A172 (cell line): ENCODE results near the gene EPS8L1. TPM values are rescaled to one million over a fixed set of nuclear protein-coding genes. Genes with fewer than 3 reads are reported as not detected.

Experiments
- DNase-seq: peaks from one replicate; pipeline ENCODE4 v3.0.0-alpha.2; 2015; ENCODE audit warnings: low spot score
- total RNA-seq: library from RNA; depleted of rRNA; stranded (reverse); fragments of >200 nt; shearing (Covaris generic); gene quantifications from 2 replicates; pipeline ENCODE4 v1.2.3, GENCODE V29; 2014

The EPS8L1 gene
- total RNA-seq, 1 experiment from 2014 or later, result 4.0 TPM

DNA sequence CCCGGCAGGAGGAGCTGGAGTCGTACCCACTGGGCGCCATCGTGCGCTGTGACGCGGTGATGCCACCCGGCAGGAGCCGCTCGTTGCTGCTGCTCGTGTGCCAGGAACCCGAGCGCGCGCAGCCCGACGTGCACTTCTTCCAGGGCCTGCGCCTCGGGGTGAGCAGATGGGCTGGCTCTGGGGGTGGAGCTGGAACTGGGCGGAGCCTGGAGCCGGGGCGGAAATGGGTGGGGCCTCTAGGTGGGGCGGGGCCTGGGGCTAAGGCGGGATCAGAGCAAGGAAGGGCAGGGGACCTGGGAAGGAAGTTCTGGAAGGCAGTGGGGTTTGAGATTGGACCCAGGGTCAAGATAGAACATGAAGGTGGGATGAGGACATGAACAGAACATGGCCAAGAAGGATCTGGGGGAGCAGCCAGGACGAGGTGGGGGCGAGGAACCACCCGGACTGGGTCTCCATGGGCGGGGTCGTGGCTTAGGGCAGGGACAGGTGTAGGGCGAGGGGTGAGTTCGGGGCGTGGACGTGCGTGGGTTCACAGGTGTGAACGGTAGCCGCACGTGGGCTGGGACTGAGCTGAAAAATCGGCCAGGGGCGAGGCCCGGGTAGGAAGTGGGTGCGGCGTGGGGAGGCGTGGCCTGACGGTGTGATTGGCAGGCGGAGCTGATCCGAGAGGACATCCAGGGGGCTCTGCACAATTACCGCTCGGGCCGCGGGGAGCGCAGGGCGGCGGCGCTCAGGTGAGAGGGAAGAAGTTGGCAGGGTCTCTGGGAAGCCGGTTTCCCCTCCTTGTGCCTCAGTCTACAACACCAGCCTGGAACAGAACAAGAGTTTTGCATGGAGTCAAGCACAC is 4.7 kb downstream of the EPS8L1 start:
- no peak for DNase-seq

DNA sequence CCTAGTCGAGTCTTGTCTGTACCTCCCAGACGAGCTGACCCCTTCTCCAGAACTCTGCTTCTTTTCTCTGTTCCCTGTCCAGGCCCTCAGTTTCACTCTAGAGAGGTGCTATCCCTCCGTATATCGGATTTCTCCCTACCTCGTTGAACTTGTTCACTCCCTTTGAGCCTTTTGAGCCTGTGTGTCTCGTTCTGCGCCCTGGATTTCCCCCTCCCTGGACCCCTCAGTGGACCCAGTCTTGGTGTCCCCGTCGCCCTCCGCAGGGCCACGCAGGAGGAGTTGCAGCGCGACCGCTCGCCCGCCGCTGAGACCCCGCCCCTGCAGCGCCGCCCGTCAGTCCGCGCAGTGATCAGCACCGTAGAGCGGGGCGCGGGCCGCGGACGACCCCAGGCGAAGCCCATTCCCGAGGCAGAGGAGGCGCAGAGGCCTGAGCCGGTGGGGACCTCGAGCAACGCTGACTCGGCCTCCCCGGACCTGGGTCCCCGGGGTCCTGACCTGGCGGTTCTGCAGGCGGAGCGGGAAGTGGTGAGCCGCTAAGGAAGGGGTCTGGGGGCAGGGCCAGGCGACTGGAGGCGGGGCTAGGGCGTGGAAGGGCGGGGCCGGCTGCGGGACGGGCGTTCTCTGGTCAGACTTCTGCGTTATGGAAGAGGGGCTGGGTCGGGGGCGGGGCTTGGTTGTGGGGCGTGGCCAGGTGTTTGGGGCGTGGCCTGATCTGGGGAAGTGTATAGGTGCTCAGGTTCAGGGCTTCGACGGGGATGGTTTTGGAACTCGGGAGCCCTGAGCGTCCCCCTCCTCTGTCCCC is 5.5 kb downstream of the EPS8L1 start:
- peak; percentile 63 for DNase-seq

DNA sequence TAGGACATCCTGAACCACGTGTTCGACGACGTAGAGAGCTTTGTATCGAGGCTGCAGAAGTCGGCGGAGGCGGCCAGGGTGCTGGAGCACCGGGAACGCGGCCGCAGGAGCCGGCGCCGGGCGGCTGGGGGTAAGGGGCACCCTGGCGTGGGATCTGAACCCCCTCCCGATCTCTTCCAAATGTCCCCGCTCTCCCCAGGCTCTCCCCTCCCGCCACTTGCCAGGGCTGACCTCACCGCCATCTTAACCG is 6.0 kb downstream of the EPS8L1 start:
- no peak for DNase-seq

DNA sequence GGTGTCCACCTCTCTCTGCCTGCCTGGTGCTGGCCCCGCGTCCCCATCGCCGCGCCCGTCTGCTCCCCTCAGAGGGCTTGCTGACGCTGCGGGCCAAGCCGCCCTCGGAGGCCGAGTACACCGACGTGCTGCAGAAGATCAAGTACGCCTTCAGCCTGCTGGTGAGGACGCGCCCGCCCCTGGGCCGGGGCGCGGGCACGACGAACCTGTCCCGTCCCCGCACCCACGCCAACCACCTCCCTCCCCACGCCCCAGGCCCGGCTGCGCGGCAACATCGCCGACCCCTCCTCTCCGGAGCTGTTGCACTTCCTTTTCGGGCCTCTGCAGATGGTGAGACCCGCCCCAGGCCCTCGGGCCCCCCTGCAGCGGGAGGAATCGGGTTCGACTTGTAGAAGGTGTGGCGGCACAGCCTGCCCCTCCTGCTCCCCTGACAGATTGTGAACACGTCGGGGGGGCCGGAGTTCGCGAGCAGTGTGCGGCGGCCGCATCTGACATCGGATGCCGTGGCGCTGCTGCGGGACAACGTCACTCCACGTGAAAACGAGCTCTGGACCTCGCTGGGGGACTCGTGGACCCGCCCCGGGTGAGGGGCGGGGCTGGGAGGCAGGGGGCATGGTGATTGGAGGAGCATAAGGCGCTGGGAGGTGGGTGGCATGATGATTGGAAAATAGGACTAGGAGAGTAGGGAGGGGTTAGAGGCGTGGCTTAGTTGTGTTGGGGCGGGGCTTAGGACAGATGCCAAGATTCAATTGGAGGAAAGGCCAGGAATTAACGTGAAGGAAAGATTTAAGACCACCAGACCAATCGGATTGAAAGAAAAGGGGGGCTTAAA is 6.6 kb downstream of the EPS8L1 start:
- DNase-seq, result no peak

DNA sequence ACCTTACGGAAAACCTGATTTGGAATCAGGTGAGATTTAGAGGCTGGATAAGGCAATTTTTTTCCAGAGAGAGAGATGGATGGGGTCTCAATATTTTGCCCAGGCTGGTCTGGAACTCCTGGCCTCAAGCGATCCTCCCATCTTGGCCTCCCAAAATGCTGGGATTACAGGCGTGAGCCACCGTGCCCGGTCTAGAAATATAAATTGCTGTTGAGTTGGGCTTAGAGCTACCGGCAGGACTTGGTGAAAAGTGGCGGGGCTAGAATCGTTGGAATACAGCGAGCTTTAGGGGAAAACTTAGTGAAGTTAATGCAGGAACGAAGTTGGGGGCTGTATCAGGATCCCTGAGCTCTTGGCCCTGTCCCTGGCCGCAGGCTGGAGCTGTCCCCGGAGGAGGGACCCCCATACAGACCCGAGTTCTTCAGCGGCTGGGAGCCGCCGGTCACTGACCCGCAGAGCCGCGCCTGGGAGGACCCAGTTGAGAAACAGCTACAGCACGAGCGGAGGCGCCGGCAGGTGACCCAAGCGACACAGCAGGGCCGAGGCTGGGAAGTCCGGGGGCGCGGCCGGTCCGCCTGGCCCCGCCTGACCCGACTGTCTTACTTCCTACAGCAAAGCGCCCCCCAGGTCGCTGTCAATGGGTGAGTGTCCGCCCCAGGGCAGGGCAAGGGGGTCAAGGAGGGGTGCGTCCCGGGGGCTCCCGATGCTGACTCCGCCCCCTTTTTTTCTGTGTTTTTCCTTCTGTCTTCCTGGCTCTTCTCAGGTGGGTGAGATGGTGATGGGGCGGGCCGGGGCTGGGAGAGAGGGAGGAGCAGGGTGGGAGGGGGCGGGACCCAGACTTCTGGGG is 7.6 kb downstream of the EPS8L1 start:
- no peak for DNase-seq

DNA sequence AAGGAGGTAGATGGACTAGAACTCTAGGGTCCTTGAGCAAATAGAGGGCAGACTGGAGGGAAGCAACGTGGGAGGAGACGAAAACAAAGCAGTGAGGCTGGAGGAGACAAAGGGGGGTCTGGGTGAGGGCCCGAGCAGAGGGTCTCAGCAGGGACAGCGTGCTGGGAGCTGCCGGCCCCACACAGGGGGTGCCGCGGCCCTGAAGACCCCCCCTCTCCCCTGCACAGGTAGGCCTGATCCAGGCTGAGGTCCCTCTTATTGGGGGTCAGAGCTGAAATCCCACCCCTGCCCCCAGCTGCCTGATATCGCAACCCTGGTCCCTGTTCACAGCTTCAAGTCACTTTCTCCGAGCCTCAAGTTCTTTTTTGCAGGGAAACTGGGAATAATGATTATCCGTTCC is 8.7 kb downstream of the EPS8L1 start:
- no peak for DNase-seq

DNA sequence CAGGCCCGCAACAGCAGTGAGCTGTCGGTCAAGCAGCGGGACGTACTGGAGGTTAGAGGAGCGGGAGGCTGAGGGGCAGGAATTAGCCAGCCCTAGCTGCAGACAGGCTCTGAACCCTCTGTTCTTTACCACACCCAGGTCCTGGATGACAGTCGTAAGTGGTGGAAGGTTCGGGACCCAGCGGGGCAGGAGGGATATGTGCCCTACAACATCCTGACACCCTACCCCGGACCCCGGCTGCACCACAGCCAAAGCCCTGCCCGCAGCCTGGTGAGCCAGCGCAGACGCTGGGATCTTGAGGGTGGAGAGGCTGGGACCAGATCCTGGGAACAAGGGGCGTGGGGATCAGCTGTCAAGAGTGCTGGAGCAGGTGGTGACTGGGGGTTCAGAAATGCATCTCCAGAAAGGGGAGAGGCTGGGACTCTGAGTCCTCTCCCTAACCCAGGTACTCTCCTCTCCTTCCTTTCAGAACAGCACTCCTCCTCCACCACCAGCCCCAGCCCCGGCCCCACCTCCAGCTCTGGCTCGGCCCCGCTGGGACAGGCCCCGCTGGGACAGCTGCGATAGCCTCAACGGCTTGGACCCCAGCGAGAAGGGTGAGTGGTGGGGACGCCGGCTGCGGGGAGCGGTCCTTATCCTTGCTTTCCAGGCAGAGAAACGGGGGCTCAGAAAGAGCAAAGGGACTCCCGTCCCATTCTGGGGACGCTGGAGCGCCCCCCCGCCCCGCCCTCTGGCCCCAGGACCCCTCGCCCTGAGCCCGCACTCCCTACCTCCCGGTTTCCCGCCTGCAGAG is 10.4 kb downstream of the EPS8L1 start:
- no peak for DNase-seq

DNA sequence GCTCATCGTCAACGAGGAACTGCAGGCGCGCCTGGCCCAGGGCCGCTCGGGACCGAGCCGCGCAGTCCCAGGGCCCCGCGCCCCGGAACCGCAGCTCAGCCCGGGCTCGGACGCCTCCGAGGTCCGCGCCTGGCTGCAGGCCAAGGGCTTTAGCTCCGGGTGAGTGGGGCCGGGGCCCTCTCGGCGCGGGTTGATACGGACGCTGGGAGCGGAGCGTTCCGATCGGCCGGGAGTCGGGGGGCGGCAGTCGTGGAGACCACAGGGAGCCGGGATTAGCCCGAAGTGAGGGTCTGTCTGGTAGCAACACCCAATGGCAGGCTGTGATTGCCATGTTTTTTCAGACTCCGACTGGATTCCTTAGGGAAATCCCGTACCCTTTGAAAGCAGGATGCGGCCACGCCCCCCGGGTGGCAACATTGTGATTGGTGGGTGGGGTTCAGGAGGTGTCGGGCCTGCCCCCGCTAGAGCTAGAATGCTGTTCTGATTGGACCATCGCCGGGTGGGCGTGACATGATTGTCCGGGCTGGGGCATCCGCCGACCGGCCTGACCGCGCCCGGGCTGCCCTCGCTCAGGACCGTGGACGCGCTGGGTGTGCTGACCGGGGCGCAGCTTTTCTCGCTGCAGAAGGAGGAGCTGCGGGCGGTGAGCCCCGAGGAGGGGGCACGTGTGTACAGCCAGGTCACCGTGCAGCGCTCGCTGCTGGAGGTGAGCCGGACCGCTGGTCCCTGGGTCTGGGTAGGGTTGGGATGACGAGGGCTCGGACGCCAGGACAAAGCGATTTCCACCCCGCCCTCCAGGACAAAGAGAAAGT is 11.3 kb downstream of the EPS8L1 start:
- DNase-seq, result peak; percentile 93

DNA sequence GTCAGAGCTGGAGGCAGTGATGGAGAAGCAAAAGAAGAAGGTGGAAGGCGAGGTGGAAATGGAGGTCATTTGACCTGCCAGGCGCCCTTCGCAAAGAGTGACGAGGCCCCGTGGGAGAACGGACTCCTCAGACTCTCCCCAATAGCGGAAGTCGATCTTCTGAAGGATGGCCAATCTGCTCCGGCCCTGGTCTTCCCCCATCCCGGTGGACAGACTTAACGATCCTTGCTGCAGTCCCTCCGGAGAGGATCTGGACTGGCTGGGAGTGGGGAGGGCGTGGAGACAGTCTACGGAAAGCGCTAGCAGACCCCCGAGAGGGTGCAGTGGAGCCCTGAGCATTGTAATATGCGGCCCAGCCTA is 11.9 kb downstream of the EPS8L1 start:
- DNase-seq, result no peak

DNA sequence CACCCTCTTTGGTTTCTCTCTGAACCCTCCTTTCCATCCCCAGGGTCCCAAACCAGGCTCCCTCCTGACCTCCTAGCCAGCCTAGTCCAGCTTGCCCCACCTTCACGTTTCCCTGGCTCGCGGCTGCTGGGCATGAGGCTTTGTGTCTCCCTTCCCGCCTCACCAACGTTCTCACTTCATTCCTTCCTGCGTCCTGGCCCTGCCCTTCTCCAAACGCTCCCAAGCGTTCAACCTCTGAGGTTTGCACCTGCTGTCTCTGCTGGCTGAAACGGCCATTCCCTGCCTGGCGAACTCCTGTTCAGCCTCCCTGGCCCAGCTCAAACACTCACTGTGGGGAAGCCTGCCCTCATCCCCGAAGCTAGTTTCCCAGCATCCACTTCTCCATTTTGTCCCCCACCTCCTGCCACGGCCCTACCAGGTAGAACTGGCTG is 12.4 kb downstream of the EPS8L1 start:
- DNase-seq, result no peak

DNA sequence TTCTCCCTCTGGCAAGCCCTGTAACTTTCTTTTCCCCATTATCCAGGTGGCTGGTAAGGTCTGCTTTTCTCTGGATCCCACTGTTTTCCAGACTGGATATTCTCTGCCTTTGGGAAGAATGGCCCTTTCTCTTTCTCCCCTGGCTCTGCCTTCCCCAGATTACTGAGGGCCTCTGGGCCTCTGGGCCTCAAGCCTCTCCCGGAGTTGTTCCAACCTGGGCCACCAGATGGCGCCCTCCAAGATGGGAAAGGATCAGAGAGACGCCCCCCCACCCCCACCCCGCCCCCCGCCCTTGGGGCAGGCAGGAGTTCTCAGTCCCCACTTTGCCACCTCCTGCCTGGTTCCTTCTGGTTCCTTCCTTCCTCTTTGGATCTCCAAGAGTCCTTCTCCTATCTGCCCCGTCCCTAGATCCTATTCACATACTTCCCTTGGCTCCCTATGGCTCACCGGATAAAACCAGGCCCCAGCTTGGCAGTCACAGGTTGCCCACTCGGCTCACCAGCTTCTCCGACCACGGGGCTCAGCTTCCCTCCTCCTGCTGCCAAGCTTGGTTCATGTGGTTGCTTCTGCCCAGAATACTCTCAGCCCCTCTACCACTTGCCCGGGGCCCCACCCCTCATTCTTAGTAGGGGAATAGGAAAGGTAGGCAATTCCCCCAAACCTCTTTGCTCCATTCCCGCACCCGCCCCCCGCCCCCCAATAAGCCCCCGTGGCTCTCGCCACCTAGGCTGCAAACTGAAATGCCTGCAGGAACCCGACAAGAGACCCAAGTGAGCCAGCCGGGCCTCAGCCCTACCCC is 13.1 kb downstream of the EPS8L1 start:
- DNase-seq, result peak; percentile 70

DNA sequence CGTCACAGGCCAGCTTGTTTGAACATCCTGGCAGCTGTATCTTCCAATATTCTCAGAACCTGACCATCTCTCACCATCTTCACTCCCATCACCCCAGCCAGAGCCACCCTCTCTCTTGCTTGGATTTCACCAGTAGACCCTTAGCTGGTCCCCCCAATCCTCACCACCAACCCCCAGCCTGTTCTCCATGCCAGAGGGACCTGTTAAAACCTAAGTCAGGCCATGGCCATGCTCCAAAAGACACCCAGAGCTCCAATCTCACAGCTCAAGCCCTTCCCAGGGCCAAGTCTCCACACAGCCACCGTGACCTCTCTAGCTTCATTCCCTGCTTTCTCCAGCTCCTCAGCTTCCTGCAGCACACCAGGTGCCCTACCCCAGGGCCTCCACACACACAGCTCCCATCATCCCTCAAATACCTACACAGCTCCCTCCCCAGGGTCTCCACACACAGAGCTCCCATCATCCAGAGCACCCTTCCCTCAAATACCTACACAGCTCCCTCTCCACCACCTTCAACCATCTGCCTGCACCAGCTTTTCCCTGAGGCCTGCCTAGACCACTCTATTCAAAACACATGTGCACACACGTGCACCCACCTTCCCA is 13.8 kb downstream of the EPS8L1 start:
- no peak for DNase-seq

DNA sequence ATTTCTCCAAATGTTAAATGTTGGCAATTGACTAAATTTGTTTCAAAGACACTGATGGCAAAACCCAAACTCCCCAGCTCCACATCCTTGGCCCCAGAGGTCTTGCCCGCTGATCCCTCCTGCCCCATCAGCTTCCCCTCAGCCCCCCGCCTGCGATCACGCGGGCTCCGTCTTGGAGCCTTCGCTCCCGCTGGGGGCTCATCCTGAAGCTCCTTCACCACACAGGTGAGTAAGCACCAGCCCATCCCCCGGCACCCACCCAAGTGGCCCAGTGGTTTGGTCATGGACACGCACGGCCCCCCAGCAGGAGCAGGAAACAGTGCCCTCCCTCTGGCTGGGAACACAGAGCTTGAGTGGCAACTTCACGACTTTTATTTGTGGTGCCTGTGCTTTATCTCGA is 14.9 kb downstream of the EPS8L1 start:
- DNase-seq, result no peak

DNA sequence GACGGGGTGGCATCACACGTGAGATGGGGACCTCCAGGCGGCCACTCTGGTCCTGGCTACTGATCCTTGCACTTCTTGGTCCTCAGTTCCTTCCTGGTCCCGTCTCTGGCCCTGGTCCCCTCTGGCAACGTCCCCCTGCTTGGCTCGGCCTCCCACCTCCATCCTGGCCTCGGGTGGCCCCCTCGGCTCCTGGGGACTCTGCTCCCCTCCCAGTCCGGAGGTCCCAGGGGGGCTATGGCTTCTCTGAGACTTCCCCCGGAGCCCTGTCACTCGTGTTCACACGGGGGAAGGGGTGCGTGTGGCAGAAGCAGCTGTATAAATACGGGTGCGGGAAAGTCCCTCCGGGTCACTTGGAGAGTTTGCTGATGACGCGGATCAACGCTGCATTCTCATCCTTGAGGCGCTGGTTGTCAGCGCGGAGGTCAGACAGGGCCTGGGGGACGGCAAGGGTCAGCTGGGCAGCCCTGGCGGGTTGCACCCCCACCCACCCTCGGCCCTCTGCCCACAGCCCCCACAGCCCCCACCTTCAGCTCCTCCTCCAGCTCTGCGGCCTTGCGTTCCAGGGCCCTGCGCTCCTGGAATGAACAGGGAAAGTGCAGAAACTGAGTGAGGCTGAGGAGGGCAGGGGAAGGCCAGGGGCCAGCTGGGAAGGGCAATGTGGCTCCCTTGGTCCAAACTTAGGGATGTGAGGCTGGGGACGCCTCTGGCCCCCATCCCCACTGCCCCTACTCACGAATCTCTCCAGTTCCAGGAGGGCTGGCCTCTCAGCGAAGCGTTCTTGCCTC is 15.6 kb downstream of the EPS8L1 start:
- no peak for DNase-seq

DNA sequence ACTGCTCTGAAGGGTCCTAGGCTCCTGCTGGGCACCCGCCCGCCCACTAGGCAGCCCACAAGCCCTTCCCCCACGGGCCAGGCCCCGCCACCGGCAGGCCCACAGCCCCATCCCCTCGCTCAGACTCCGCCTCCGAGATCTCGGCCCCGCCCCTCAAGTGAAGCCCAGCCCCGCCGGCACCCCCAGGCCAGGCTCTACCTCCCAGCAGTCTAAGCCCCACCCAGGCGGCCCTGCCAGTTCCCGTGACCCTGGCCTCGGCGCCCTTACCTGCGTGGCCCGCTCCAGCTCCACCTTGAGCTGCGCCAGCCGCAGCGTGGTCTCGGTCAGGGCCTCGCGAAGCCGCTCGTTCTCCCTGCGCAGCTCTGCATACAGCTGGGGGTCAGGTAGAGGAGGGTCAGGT is 16.3 kb downstream of the EPS8L1 start:
- no peak for DNase-seq

DNA sequence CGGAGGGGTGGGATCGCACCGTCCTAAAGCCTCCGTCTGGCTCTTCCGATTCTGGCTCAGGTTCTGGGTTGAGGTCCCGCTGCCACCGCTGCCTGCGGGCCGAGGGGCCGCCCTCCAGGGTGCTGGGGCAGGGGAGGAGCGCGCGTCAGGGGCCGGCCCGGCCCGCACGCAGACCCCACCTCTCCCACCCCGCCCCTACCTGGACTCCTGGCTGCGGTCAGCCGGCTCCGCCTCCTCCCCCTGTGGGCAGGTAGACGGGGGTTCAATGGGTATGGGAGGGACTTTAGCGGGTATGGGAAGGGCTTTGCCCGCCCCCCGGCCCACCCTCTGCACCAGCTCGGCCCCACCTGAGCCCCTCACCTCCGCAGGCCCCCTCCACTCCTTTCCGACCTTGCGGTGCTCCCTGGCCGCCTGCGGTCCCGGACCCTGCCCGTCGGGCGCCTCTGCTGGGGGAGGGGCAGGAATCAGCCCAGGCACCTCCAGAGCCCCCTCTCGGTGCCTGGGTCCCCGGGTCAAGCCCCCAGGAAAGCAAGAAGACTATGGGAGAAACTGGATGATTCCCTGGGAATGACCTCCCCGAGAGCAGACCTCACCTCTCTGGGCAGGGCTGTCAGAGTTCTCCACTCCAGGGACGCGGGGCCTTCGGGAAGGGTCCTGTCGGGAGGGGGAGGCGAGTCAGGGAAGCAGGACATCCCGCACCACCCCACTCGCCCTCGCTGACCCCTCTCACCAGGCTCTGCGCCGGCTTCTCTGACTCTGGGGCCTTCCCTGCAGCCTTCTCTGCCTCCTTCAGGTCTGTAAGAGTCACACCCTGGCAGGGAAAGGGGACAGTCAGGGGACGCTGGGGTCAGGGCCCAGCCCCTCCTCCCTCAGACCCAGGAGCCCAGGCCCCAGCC is 17.0 kb downstream of the EPS8L1 start:
- no peak for DNase-seq
